HG03342 (cell line): ENCODE data around the gene ZDHHC11.
"Not testable (repeated sequence)": the region's sequence is repeated elsewhere in the genome, so short reads cannot be mapped to it uniquely, and the experiment has no call there.

Experiments used
- ATAC-seq: cut with Tn5 transposase; IDR thresholded peaks from one replicate; pipeline ENCODE4 v1.9.1; 2021; ENCODE audit warnings: mild to moderate bottlenecking, moderate library complexity; ENCODE audit not compliant: unreplicated experiment

ZDHHC11 gene

DNA sequence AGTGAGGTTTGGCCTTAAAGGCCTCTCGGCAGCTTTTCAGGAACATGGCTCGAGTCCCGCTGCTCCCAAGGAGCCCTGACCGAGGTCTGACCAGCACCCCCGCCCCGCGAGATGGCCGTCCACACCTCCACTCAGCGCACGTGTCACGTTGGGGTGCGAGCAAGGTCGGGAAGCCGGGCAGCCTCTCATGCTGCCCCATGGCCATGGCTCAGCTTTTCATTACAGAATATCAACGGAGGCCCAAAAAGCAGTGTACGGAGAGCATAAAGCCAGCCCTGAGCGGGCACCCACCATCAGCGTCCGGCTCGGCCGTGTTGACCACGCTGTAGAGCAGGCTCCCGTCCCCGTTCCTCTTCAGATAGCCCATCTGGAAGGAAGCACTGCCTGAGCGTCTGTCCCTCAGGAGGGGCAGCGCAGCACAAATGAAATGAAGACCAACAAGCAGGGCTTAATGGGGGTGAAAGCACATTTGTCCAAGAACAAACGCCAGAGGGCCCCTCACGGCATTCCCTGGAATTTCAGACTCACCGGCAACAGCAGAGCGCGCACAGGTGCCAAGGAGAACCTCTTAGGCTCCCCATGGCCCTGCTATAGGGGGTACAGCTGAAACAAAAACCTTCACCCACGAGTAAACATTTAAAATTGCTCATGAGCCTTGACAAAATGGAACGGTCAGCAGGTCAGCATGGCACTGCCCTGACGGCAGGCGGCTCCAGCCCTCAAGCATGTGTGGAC is 30.2 kb upstream of the ZDHHC11 start:
- ATAC-seq = no peak

DNA sequence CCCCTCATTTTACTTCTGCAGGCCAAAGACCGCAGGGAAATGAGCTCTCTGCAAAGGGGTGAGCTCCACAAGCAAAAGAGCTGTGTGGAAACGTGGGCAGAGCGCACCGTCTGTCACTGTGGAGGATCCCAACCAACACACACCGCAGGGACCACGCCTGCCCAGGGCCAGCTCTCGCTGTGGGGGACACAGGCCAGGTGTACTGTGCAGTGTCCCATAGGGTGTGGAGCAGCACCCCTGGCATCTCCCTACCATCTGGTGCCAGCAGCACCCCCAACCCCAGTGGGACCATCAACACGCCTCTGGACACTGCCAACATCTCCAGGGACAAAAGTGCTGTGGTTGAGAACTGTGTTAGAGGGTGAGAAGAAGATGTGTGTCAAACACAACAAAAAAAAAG is 27.9 kb upstream of the ZDHHC11 start:
- not testable (repeated sequence) for ATAC-seq

DNA sequence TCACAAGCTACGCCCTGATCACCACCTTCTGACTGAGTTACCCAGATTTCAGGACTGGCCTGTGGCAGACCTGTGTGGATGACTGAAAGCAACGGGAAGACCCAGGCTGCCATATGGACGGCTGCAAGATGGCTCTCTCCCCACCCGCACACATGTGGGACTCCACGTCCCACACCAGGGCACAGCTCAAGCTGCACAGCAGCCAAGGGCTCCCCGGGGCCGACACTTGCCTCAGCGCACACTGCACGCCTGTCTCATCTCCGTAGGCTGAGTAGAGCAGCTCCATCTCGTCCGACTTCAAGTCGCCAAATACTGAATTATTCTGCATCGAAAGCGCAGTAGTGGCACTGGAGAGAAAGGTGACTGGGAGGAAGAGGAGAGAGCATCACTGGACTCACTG is 27.3 kb upstream of the ZDHHC11 start:
- ATAC-seq = no peak

DNA sequence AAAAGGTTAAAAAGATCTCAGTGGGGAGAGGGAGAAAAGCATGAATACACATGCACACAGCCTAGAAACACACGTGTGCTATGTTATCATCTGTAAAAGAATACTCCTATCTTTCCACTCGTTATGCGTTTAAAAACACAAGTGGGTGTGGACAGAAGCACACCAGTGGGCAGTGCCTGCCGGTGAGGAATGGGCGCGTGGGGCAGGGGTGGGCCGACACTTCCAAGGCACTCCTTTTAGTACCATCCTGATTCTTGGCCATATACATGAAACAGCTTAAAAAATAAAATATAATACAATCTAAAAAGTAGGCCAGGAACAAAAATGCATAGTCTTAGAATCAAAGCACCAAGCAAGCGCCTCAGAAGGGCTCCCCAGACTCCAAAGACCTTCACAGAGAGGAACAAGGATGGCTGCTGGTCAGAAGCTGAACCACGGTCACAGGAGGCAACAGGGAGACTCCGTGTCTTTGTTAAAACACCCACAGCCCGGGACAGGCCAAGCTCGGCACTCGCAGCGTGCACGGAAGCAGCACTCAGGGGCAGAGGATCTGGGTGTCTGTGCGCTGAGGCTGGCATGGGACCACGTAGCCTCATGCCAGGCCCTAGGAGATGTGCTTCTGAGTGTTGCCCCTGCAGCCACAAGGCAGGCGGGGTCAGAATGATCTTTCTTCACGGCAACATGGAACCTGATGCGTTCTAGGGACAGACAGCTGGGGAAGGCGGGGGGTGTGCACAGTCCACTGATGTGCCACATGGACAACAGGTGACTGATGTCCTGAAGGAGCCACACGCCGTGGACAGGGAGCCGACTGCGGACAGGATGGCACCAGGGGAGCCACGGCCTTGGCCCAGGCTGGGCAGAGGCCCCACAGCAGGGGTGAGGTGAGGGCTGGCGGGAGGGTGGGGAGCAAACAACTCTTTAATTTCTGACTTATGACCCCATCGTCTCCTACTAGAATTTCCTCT is 25.9 kb upstream of the ZDHHC11 start:
- ATAC-seq = no peak

DNA sequence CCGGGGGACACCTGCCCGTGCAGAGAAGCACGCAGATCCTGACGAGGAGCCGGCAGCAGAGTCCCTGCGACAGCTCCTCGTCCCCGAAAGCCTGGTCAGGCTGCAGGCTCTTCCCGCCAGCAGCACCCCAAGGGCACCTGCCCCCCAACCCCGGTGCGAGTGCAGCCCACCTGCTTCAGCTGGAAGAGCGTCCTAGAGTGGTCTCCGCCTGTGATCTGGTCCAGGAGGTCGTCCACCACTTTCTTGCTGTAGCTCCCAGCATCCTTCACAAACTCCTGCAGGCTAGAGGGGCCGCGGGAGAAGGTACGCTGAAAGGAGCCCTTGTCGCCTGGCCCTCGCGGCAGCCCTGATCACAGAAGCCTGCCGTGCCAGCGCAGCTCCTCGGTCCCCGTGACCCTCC is 25.1 kb upstream of the ZDHHC11 start:
- ATAC-seq = no peak

DNA sequence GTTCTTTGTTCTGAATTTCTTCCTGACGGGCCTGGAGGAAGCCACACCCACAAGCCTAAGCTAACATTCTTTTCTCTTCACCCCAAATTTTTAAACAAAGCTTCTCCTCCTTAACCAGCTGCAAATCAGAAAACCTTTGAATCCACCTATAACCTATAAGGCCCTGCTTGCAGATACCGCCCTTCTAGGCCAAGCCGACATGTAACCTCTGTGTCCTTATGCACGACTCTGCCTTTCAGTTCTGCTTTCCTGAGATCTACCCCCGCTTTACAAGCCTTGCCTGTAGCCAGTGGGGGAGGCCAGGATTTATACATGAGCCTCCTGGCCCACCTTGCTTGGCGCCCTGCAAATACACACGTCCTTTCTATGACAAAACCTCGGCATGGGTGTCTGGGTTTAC is 22.5 kb upstream of the ZDHHC11 start:
- ATAC-seq = peak; percentile 88

DNA sequence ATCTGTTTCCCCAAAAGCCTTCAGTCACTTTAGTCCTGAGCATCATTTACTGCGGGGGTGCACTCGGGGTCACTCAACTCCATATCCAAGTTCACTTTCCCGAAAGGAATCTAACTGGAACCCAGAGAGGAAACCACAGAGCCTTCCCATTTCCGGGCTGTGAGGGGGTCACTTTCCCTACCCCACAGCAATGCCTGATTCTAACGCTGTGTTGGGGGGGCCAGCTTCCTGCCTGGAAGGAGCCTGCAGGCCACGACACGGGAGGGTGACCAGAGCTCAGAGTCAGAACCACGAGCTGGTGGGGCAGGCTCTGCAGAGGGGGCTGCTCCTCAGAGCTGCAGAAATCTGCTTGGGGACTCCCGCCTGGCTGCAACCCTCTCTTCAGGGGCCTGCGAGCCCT is 21.5 kb upstream of the ZDHHC11 start:
- no peak for ATAC-seq

DNA sequence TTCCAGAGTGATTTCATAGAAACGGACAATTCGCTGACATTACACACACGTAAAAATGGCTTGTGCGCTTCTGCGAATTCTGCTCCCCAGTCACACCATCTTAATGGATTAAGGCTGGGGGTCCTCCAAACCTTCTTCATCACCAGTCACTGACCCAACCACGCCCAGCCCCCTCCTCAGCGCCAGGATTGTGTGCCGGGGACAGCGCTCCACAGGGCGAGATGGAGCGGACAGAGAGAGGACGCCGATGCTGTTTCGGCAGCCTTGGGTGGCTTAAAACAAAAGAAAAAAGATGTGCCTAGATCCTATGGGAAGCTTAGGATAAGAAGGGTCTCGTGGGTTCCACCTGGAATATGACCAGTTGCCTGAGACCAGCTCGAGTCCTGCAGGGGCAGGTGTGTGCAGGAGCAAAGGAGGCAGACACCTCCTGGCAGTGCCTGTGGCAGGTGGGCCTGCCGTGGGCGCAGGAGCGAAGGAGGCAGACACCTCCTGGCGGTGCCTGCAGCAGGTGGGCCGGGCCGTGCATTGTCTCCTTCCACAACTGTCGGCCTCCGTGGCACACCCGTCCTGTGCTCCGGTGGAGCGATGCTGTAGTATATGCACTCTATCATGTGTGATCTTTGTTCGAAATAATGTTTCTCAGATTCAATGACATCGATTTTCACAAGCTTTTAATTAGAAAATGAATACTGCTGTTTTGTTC is 21.0 kb upstream of the ZDHHC11 start:
- ATAC-seq = no peak

DNA sequence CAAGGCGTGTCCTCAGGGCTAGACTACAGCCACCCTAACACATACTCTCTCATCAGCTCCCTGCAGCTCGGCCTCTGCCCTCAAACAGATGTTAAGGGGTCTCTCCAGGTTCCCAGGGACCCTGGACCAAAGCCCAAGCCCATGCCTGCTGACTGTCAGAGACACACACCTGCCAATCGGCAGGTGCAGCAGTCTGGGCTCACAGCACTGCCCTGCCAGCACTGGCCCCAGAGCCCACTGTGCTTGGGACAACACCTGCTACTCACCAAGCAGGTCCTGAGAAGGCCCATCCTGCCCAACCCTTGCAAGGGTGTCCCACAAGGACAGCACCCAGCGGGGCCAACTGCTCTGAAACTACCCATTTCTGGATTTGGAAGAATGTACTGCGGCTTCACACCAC is 20.2 kb upstream of the ZDHHC11 start:
- ATAC-seq = no peak

DNA sequence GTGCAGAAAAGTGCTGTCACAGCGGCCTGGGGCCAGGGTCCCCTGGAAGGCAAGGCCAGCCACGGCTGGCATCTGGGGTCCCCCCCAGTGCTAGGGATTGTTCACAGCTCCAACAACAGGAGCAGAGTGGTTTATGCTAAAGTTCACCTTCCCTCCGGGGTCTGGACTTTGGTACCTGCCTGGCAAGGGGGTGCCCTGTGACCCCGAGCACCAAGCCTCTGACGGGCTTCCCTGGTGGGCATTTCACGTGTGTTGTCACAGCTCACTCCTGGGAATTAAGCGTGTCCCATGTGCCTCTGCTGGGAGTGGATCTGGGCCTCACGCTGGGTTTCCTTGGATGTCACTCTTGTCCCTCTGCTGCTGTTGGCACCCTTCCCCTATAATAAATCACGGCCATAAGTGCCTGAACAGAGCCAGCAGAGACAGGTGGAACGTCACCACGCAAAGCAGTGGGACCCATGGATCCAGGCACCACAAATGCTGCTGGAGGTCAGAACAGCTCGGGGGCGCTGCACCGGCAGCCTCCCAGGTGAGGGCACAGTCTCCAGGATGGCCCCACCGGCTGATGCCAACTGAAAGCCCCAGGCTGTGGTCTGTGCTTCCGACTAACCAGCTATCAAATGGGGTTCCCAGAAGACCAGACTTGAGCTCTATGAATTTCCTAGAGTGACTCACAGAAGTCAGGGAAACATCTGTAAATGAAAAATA is 17.8 kb upstream of the ZDHHC11 start:
- no peak for ATAC-seq

DNA sequence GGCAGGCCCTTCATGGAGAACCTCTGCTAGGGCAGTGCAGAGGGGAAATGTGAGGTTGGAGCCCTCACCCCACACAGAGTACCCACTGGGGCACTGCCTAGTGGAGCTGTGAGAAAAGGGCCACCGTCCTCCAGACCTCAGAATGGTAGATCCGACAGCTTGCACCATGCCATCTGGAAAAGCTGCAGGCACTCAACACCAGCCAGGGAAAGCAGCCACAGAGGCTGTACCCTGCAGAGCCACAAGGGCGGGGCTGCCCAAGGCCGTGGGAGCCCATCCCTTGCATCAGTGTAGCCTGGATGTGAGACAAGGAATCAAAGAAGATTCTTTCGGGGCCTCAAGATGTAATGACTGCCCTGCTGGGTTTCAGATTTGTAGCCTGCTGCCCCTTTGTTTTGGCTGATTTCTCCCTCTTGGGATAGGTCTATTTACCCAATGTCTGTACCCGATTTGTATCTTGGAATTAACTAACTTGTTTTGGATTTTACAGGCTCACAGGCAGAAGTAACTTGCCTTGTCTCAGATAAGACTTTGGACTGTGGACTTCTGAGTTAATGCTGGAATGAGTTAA is 16.6 kb upstream of the ZDHHC11 start:
- ATAC-seq = no peak

DNA sequence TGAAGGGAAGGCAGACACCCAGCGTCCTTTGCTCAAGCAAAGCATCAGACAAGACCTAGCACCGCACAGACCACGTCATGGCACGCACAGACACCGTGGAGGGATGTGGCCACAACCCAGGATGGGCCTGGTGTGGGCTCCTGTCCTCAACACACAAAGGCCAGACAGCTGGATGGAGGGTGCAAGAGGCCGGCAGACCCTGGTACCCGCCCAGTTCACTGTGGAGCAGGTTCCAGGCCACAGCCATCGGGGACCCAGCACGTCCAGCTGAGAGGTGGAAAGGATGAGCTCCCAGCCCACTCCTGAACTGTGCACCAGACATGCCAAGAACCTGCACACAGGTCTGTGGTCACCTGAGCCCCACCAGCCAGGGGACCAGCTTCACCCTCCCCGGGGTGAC is 15.0 kb upstream of the ZDHHC11 start:
- ATAC-seq = no peak

DNA sequence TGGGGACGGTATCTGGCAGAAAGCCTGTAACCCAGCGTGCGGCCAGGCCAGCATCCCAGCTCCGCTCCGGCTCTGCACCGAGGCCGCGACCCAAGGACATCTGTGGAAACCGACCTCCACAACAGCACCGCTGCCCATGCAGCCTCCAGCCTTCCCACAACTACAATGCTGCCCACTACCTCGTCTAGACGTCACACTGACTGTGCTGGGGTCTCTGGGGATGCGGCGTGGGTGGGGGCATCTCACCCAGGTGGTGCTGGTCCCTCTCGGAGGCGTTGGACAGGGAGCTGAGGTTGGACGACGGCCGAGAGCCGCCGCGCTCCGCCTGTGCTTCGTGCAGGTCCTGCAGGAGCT is 14.4 kb upstream of the ZDHHC11 start:
- ATAC-seq = no peak

DNA sequence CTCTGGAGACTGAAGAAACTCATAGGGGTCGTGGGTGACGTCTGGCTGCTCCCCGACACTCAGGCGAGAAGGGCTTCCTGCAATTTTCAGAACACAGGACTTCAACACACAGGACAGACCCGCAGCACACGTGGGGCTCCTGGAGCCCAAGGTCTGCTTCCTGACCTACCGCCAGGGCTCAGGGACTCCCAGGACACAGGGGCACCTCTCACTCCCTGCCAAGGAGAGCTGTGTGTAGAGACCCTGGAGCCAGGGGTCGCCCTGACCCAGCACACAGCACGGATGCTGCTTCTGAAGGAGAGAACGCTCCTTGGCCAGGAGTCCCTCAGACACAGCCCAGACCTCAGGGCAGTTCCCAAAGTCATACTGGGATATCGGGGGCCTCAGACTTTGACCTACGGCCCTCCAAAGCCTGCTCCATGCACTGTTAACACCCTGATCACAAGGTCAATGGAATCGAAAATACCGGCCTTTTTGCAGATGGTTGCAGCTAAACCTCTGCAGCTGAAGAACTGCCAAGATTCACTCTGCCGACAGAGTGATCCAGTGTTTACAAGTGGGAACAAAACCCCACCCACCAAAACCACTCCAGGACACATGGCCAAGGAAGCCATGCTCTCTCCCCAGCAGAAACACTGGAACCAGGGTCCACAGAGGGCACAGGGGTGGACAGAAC is 13.8 kb upstream of the ZDHHC11 start:
- ATAC-seq = no peak

DNA sequence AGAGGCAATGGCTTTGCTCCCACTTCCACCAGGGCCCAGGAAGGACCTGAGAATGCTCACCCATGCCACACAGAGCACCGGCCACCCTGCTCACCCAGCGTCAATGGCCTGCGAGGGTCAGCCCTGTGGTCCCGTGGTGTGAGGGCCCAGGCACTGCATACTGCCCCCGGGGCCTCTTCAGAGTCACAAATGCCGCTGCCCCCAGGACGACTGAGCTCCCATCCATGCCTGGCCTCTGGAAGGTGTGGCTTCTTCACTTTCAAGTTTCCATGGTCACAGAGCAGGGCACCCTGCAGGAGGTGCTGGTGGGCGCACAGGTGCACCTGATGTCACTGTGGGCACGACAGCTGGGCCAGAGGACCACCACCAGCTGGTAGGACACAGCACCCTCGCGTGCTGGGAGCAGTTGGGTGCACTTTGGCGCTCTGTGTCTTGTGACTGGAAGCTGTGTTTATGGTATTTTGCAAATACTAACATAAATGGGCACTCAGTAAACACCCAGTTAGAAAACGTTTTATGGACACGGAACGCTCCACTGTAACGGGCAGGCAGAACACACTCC is 12.5 kb upstream of the ZDHHC11 start:
- no peak for ATAC-seq

DNA sequence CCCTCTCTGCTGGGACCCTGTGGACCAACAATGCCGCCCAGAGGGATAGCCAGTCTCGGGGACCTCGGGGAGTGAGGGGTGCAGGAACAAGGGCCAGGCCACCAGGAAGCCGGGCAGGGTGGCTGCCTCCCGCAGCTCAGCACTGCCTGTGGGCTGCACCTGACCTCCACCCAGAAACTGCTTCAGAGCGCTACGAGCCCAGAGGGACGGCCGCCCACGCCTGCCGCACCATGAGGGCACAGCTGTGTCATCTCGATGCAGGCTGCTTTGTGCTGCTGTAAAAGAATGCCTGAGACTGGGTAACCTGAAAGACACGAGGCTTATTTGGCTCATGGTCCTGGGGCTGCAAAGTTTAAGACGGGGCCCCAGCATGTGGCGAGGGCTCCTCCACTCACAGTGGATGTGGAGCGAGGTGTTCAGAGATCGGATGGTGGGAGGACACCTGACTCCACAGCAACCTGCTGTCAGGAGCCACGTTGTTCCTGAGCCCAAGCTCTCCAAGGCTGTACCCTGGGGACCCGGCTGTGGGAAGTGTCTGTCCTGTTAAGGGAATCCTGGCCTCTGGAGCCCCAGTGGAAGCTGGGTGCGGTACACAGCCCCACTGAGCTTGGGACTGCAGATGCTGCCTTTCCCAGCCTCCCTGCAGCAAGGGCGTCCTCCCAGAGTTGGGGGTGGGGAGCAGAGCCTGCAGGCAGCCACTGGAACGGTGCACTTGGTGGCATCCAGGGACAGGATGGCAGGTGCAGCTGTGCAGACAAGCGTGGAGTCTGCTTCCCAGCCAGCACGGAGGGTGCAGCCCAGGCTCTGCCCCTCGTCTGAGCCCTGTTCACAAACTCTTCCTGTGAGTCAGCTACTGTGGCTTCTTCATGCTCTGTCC is 11.8 kb upstream of the ZDHHC11 start:
- ATAC-seq = no peak

DNA sequence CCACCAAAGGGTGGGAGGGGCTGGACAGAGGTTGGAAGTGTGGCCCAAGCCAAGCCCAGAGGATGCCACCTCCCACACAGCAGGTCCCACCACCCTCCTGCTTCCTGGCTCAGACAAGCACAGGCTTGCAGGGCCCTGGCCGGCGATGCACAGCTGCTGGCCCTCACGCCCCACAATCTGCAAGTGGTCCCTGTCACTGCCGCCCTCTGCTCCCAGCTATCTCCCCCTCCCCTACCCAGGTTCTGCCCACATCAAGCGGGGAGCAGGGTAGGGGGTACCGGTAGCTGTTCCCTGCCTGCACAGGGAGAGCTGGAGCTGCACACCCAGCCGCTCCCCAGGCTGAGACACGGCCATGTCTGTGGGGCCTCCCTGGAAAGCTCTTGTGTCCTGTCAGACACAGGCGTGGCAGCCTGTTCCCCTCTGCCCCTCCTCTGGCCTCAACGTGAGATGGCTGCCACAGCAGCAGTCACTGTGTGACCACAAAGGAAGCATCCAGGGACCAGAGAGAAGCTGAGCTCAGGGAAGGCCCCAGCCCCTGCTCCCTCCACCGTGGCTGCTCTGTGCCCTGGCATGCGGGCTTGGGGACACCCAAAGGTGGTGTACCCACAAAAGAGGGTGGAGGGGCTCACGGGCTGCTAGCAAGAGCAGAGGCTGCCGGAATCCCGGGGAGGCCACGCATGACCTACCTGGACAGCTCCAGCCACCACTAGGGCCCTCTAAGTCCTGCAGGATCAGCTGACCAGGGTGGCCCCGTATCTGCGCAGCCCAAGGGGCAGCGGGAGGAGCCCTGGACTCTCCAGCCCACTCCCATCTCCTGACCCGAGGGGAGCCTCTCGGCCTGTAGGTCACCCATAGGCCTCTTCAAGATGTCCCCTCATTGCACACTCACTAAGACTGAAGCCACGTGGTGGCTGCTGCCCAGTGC is 10.9 kb upstream of the ZDHHC11 start:
- ATAC-seq = no peak
